ENCODE results near the gene TUBB4B.

The TUBB4B gene

GRCh38 chr9:137230705-137231371 lies 10.2 kb upstream of the TUBB4B start, which contains the start of gene SLC34A3:
Gene SLC34A3 (plus strand): TSS chr9:137230901. CDS start chr9:137231703, 802 bp downstream.
- no peak for TF ChIP-seq CTCF (IDR thresholded peaks at IDR 0.05; ENCODE audit: low read depth, low read length, missing control alignments)
- no peak for DNase-seq (ENCODE audit: low read depth)
- H3K4me3 ChIP-seq (ENCODE audit: low read depth, low read length), result no peak within 1 kb of the TSS

- H3K4me3 ChIP-seq (ENCODE audit: low read depth, low read length), result no peak overlapping the region
- DNase-seq (ENCODE audit: low read depth), result no peak
- TF ChIP-seq CTCF (IDR thresholded peaks at IDR 0.05; ENCODE audit: low read depth, low read length, missing control alignments), result no peak
Observed at GRCh38 chr9:137231372-137232039, 9.6 kb upstream of the TUBB4B start.

GRCh38 chr9:137232101-137232500 lies 9.0 kb upstream of the TUBB4B start:
- no peak for DNase-seq (ENCODE audit: low read depth)
- no peak for TF ChIP-seq CTCF (IDR thresholded peaks at IDR 0.05; ENCODE audit: low read depth, low read length, missing control alignments)
- no peak overlapping the region for H3K4me3 ChIP-seq (ENCODE audit: low read depth, low read length)

- no peak for DNase-seq (ENCODE audit: low read depth)
- H3K4me3 ChIP-seq (ENCODE audit: low read depth, low read length), result no peak overlapping the region
Observed at GRCh38 chr9:137232510-137232909, 8.6 kb upstream of the TUBB4B start.

GRCh38 chr9:137233143-137233980 lies 7.7 kb upstream of the TUBB4B start:
- H3K4me3 ChIP-seq (ENCODE audit: low read depth, low read length), result no peak overlapping the region
- TF ChIP-seq CTCF (IDR thresholded peaks at IDR 0.05; ENCODE audit: low read depth, low read length, missing control alignments), result no peak
- DNase-seq (ENCODE audit: low read depth), result no peak

More at GRCh38 chr9:137232510-137232909, 8.6 kb upstream of the TUBB4B start:
- no peak for TF ChIP-seq CTCF (IDR thresholded peaks at IDR 0.05; ENCODE audit: low read depth, low read length, missing control alignments)

- no peak for DNase-seq (ENCODE audit: low read depth)
- no peak overlapping the region for H3K4me3 ChIP-seq (ENCODE audit: low read depth, low read length)
- no peak for TF ChIP-seq CTCF (IDR thresholded peaks at IDR 0.05; ENCODE audit: low read depth, low read length, missing control alignments)
Observed at GRCh38 chr9:137234055-137234697, 6.9 kb upstream of the TUBB4B start.
